Parathyroid adenoma (tissue), 2 donors: Measurements from ENCODE around the gene TMEM132A.

Experiments
- H2AFZ ChIP-seq: fragments of 300-600 bp; sonication (generic); one replicate; pipeline ENCODE4 v1.7.0; 2017; ENCODE audit warnings: antibody characterized with exemption, mild to moderate bottlenecking
- H3K27ac ChIP-seq: fragments of 300-600 bp; sonication (generic); one replicate; pipeline ENCODE4 v1.7.0; 2017
- H3K27me3 ChIP-seq: fragments of 300-600 bp; sonication (generic); one replicate; pipeline ENCODE4 v1.7.0; 2017; ENCODE audit warnings: low read length; ENCODE audit not compliant: control insufficient read depth, insufficient read depth
- H3K36me3 ChIP-seq: fragments of 300-600 bp; sonication (generic); one replicate; pipeline ENCODE4 v1.7.0; 2017; ENCODE audit warnings: low read length; ENCODE audit not compliant: control insufficient read depth, insufficient read depth
- H3K4me1 ChIP-seq: fragments of 300-600 bp; sonication (generic); one replicate; pipeline ENCODE4 v1.7.0; 2017; ENCODE audit warnings: control low read depth
- H3K4me2 ChIP-seq: fragments of 300-600 bp; sonication (generic); one replicate; pipeline ENCODE4 v1.7.0; 2017; ENCODE audit warnings: low read length
- H3K4me3 ChIP-seq: fragments of 300-600 bp; sonication (generic); one replicate; pipeline ENCODE4 v1.7.0; 2017; ENCODE audit warnings: low read depth, low read length
- H3K79me2 ChIP-seq: fragments of 300-600 bp; sonication (generic); one replicate; pipeline ENCODE4 v1.7.0; 2017; ENCODE audit warnings: control low read depth
- H3K9ac ChIP-seq: fragments of 300-600 bp; sonication (generic); one replicate; pipeline ENCODE4 v1.7.0; 2017; ENCODE audit warnings: mild to moderate bottlenecking
- H3K9me3 ChIP-seq: fragments of 300-600 bp; sonication (generic); one replicate; pipeline ENCODE4 v1.7.0; 2017; ENCODE audit warnings: low read length; ENCODE audit not compliant: control insufficient read depth
- CTCF ChIP-seq: fragments of 300-600 bp; sonication (generic); IDR thresholded peaks from one replicate; pipeline ENCODE4 v1.7.0; 2017; ENCODE audit warnings: antibody characterized with exemption, mild to moderate bottlenecking
- donor health status: primary hyperparathyroidism.

The TMEM132A gene

GRCh38 chr11:60977836-60978235, 53.6 kb downstream of the TMEM132A start:
- Histone ChIP-seq H3K4me3 (no peak overlapping the region), H2AFZ (no peak overlapping the region), H3K4me1 (no peaks in the 10 kb centered on the region), H3K79me2 (no peaks in the 10 kb centered on the region), H3K36me3 (no peaks in the 10 kb centered on the region), H3K9me3 (no peaks in the 10 kb centered on the region), H3K27ac (no peak overlapping the region), H3K4me2 (no peak overlapping the region), H3K9ac (no peak overlapping the region), H3K27me3 (no peaks in the 10 kb centered on the region)
- TF ChIP-seq CTCF: no peak

DNA sequence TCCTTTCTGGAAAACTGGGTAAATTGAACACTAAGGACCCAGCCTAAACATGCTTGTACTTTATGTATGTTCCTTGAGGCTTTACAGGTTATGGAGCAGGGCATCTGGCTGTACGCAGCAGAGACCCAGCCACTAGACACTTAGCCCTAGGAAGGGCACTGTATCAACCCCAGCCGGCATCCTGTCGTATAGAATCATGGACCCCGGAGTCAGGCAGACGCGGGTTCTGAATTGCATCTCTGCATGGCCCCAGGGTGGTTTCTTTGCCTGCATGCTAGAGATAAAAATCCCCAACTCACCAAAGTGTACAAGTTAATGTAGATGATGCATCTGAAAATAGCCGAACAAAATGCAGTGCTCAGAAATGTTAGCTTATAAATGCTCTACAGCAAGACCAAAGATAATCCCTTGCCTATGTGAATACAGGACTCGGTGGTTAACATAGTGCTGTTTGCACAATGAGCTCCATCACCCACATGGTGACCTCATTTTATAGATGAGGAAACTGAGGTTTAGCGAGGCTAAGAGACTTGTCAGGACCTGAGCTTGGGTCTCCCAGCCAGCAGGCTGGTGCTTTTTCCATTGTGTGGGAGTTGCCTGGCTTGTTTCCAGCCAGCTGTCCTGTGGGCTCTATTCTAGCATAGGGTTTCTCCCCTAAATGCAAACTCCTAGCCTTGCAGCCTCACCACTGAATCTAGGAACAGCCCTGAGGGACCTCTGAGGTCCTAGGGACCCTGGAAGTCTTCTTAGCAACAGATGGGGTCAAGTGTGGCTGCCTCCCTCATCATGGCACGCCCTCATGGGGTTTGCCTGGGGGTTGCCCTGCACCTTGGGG, 54.5 kb downstream of the TMEM132A start:
- Histone ChIP-seq H3K4me1 (no peaks in the 10 kb centered on the region), H3K36me3 (no peaks in the 10 kb centered on the region), H3K4me2 (no peak overlapping the region), H3K79me2 (no peaks in the 10 kb centered on the region), H3K9ac (no peak overlapping the region), H3K27me3 (no peaks in the 10 kb centered on the region), H3K9me3 (no peaks in the 10 kb centered on the region), H2AFZ (no peak overlapping the region), H3K27ac (no peak overlapping the region), H3K4me3 (no peak overlapping the region)
- no peak for TF ChIP-seq CTCF

GRCh38 chr11:60981515-60981914, 57.3 kb downstream of the TMEM132A start:
- Histone ChIP-seq H3K79me2 (no peaks in the 10 kb centered on the region), H3K27me3 (no peaks in the 10 kb centered on the region), H3K36me3 (no peaks in the 10 kb centered on the region), H3K9ac (no peak overlapping the region), H3K4me3 (no peak overlapping the region), H3K27ac (no peak overlapping the region), H2AFZ (no peak overlapping the region), H3K4me2 (no peak overlapping the region), H3K9me3 (no peaks in the 10 kb centered on the region), H3K4me1 (no peaks in the 10 kb centered on the region)
- TF ChIP-seq CTCF: no peak

DNA sequence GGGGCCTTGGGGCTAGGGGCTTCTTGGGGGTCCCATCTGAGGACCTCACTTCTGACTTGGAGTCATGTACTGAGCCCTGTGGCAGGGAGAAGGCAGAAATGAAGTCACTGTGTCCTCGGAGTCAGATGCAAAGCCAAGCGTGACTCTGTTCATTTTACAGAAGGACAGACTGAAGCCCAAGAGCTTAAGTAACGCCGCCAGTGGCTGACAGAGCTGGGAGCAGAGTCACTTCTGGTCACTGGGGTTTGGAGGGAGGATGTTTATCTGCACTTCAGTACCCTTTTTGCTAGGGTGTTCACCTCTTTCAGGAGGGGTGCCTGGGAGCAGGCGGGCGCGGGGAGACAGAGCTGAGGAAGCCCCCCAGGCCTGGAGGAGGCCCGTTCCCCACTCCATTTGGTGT, 57.9 kb downstream of the TMEM132A start:
- no peak for TF ChIP-seq CTCF
- Histone ChIP-seq H3K79me2 (no peaks in the 10 kb centered on the region), H3K9ac (no peak overlapping the region), H3K36me3 (no peaks in the 10 kb centered on the region), H3K27me3 (no peaks in the 10 kb centered on the region), H3K27ac (no peak overlapping the region), H3K9me3 (no peaks in the 10 kb centered on the region), H2AFZ (no peak overlapping the region), H3K4me2 (no peak overlapping the region), H3K4me3 (no peak overlapping the region), H3K4me1 (no peaks in the 10 kb centered on the region)

- Histone ChIP-seq H2AFZ (no peak overlapping the region), H3K9ac (no peak overlapping the region), H3K27ac (no peak overlapping the region), H3K4me3 (no peak overlapping the region), H3K27me3 (no peaks in the 10 kb centered on the region), H3K4me1 (no peaks in the 10 kb centered on the region), H3K79me2 (no peaks in the 10 kb centered on the region), H3K9me3 (no peaks in the 10 kb centered on the region), H3K36me3 (no peaks in the 10 kb centered on the region), H3K4me2 (no peak overlapping the region)
- no peak for TF ChIP-seq CTCF
Observed at GRCh38 chr11:60984149-60984548, 59.9 kb downstream of the TMEM132A start.
